ENCODE measurements around the gene LPCAT1.

The LPCAT1 gene

DNA sequence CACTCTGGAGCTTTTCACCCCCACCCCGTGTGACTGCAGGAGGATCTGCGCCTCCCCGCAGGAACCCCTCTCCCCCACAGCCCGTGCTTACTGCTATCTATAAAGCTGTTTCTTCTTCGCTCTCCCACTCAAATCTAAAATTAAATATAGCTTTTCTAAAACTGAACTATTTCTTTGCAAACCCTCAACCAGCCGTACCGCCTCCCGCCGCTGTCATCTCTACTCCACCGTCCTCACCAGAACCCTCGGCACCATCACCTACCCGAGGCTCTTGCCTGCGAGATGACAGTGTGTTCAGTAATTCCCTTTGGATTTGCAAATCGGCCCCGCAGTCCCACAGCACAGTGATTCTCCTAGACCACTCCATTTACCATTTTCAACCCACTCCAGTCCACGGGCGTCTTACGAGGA lies 13.6 kb downstream of the LPCAT1 start:
- CTCF ChIA-PET = no interaction called here
- H3K9me3 ChIP-seq (ENCODE audit: control extremely low read depth in 1 of 5, control insufficient read depth in 4 of 5, insufficient read depth in 2 of 5, low read depth in 1 of 5, low read length in 4 of 5) = no peaks in the 10 kb centered on the region
- DNase-seq = no peak
- H3K27me3 ChIP-seq (replicated peaks in 2 of 5; ENCODE audit: control insufficient read depth in 4 of 5, insufficient read depth in 5 of 5, low read length in 4 of 5) = no peaks in the 10 kb centered on the region
- H3K27ac ChIP-seq (ENCODE audit: insufficient read depth in 1 of 2, low read depth in 1 of 2, low read length in 2 of 2, poor library complexity in 1 of 2, severe bottlenecking in 2 of 2) = no peak overlapping the region
- H3K4me3 ChIP-seq (ENCODE audit: control insufficient read depth in 1 of 7, extremely low read depth in 1 of 7, insufficient read depth in 4 of 7, low read depth in 2 of 7, low read length in 6 of 7) = no peak overlapping the region
- POLR2A ChIA-PET = no interaction called here
- H3K36me3 ChIP-seq (ENCODE audit: control insufficient read depth in 4 of 4, insufficient read depth in 4 of 4, low read length in 3 of 4) = peaks cover 2 to 51% (median 25%) of the 10 kb centered on the region in 4 experiments
- 97% methylated on average over 14 of the region's 18 CpGs for whole genome bisulfite sequencing (ENCODE audit: insufficient coverage)
- H3K4me1 ChIP-seq (ENCODE audit: control extremely low read depth in 1 of 4, control insufficient read depth in 4 of 4, insufficient read depth in 4 of 4, low read length in 3 of 4) = no peaks in the 10 kb centered on the region

DNA sequence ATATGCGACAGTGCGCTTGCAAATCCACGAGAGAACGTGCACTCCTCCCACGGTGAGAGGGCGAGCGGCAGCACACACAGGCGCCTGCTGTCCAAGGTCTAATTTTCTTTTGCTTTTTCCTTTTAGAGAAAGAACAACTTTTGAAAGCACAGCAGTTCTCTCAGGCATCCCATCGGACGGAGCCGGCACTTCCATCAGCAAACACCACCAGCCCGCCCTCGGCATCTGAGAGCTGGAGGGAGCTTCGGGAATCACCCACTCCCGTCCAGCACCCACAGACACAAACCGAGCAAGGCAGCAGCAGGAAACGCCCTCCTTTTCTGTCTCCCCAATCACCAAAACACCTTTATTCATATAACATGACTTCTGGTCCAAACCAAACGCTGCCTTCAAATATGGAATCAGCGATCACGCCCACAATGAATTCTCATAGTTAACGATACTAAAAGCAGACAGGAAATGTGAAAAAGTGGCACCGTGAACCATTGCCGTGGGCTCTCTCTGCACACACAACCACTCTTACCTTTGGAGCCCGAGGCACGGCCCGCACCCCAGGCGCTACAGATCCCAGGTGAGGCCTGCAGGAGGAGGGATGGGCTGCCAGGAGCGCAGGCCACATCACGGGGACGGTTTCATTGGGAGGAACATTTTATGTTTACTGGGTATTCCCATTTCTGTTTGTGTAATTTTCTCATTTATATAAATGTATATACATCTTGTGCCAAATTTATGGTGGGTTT lies 14.2 kb downstream of the LPCAT1 start:
- Histone ChIP-seq H3K27ac (ENCODE audit: insufficient read depth in 1 of 2, low read depth in 1 of 2, low read length in 2 of 2, poor library complexity in 1 of 2, severe bottlenecking in 2 of 2) (no peak overlapping the region), H3K4me1 (ENCODE audit: control extremely low read depth in 1 of 4, control insufficient read depth in 4 of 4, insufficient read depth in 4 of 4, low read length in 3 of 4) (peaks cover 0 to 3% (median 2%) of the 10 kb centered on the region in 4 experiments), H3K36me3 (ENCODE audit: control insufficient read depth in 4 of 4, insufficient read depth in 4 of 4, low read length in 3 of 4) (peaks cover 2 to 51% (median 25%) of the 10 kb centered on the region in 4 experiments), H3K27me3 (replicated peaks in 2 of 5; ENCODE audit: control insufficient read depth in 4 of 5, insufficient read depth in 5 of 5, low read length in 4 of 5) (no peaks in the 10 kb centered on the region), H3K9me3 (ENCODE audit: control extremely low read depth in 1 of 5, control insufficient read depth in 4 of 5, insufficient read depth in 2 of 5, low read depth in 1 of 5, low read length in 4 of 5) (no peaks in the 10 kb centered on the region), H3K4me3 (ENCODE audit: control insufficient read depth in 1 of 7, extremely low read depth in 1 of 7, insufficient read depth in 4 of 7, low read depth in 2 of 7, low read length in 6 of 7) (no peak overlapping the region)
- CTCF ChIA-PET = no interaction called here
- DNase-seq = no peak
- POLR2A ChIA-PET = no interaction called here
- 95% methylated on average over 18 of the region's 30 CpGs for WGBS (ENCODE audit: insufficient coverage)

DNA sequence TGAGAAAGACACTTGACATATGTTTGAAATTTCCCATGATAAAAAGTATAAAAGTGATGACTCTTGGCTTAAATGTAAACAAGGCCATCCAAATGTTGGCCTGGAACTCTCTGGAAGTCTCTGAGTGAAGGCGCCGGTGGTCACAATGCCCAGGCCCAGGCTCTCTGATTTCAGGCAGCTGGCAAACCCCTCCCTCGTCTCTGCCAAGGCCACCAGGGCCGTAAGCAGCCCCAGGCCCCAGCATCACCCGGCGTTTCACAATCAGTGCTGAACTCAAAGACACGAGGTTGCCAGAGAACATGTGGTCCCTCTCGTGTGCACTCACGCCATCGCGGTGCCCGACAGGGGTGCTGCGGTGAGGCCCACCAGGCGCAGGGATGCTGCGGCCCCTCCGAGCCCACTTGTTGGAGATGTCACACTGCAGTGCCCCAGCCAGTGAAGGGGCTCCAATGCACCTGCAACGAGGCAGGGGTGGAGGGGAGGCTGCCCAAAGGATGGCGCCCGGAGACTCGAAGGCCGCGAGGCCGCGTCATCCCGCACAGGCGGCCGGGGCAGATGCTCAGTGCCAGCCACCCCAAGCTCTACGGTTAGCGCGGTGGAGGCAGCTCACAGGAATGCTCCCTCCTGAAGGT lies 15.0 kb downstream of the LPCAT1 start:
- Histone ChIP-seq H3K9me3 (ENCODE audit: control extremely low read depth in 1 of 5, control insufficient read depth in 4 of 5, insufficient read depth in 2 of 5, low read depth in 1 of 5, low read length in 4 of 5) (no peaks in the 10 kb centered on the region), H3K27me3 (replicated peaks in 2 of 5; ENCODE audit: control insufficient read depth in 4 of 5, insufficient read depth in 5 of 5, low read length in 4 of 5) (no peaks in the 10 kb centered on the region), H3K4me3 (ENCODE audit: control insufficient read depth in 1 of 7, extremely low read depth in 1 of 7, insufficient read depth in 4 of 7, low read depth in 2 of 7, low read length in 6 of 7) (no peak overlapping the region), H3K36me3 (ENCODE audit: control insufficient read depth in 4 of 4, insufficient read depth in 4 of 4, low read length in 3 of 4) (peaks cover 2 to 49% (median 20%) of the 10 kb centered on the region in 4 experiments), H3K4me1 (ENCODE audit: control extremely low read depth in 1 of 4, control insufficient read depth in 4 of 4, insufficient read depth in 4 of 4, low read length in 3 of 4) (peaks cover 0 to 10% (median 7%) of the 10 kb centered on the region in 4 experiments), H3K27ac (ENCODE audit: insufficient read depth in 1 of 2, low read depth in 1 of 2, low read length in 2 of 2, poor library complexity in 1 of 2, severe bottlenecking in 2 of 2) (no peak overlapping the region)
- WGBS (ENCODE audit: insufficient coverage) = 96% methylated on average over 23 of the region's 30 CpGs
- DNase-seq = no peak
- ChIA-PET CTCF (interaction anchor here (2.0 kb wide), 1 partner anchor 17 kb away, joined by 7 read pairs; no protein-coding TSS in a partner anchor), POLR2A (no interaction called here)

DNA sequence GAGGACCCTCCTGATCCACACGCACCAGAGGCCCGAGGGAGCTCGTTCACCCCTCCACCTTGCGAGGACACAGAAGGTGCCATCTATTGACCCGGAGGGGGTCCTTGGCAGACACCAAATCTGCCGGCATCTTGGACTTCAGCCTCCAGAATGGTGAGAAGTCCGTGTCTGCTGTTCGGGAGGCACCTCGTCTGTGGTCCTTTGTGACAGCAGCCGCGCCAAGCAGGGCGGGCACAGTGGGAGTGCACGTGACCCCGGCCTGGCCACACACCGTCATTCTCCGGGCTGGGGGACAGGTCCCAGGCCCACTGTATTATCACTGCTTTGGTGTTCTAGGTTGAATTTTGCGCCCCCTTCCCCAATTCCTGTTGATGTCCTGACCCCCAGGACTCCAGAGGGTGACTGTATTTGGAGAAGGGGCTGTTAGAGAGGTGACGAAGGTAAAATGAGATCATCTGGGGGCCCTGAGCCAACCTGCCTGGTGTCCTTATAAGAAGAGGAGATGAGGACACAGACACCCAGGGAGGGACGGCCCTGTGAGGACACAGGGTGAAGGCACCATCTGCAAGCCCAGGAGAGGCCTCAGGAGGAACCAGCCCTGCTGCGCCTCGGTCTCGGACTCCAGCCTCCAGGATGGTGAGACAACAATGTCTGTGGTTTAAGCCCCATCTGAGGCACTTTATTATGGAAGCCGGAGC lies 15.7 kb downstream of the LPCAT1 start:
- Histone ChIP-seq H3K4me3 (ENCODE audit: control insufficient read depth in 1 of 7, extremely low read depth in 1 of 7, insufficient read depth in 4 of 7, low read depth in 2 of 7, low read length in 6 of 7) (no peak overlapping the region), H3K27ac (ENCODE audit: insufficient read depth in 1 of 2, low read depth in 1 of 2, low read length in 2 of 2, poor library complexity in 1 of 2, severe bottlenecking in 2 of 2) (no peak overlapping the region), H3K9me3 (ENCODE audit: control extremely low read depth in 1 of 5, control insufficient read depth in 4 of 5, insufficient read depth in 2 of 5, low read depth in 1 of 5, low read length in 4 of 5) (no peaks in the 10 kb centered on the region), H3K27me3 (replicated peaks in 2 of 5; ENCODE audit: control insufficient read depth in 4 of 5, insufficient read depth in 5 of 5, low read length in 4 of 5) (no peaks in the 10 kb centered on the region), H3K36me3 (ENCODE audit: control insufficient read depth in 4 of 4, insufficient read depth in 4 of 4, low read length in 3 of 4) (peaks cover 2 to 44% (median 19%) of the 10 kb centered on the region in 4 experiments), H3K4me1 (ENCODE audit: control extremely low read depth in 1 of 4, control insufficient read depth in 4 of 4, insufficient read depth in 4 of 4, low read length in 3 of 4) (peaks cover 0 to 16% (median 13%) of the 10 kb centered on the region in 4 experiments)
- ChIA-PET POLR2A (no interaction called here), CTCF (interaction anchor here (2.0 kb wide), 1 partner anchor 16 kb away, joined by 7 read pairs; no protein-coding TSS in a partner anchor)
- DNase-seq = no peak
- 96% methylated on average over 21 of the region's 23 CpGs for WGBS (ENCODE audit: insufficient coverage)

DNA sequence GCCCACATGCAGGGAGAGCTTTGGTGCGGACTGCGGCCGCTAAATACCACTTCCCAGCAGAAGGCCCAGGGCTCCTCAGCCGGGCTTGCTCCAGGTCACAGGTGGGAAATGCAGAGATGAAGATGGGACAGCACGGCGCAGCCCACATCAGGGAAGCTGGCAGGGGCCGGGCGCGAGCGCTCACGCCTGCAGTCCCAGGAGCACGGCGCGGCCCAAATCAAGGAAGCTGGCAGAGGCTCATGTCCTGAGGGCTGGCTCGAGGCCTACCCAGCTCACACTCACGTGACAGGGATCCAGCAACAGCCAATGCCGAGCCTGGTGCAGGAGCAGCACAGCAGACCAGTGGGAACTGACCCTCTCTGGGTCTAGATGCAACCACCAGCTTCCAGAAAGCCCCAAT lies 16.3 kb downstream of the LPCAT1 start:
- 95% methylated on average over 16 of the region's 17 CpGs for WGBS (ENCODE audit: insufficient coverage)
- Histone ChIP-seq H3K36me3 (ENCODE audit: control insufficient read depth in 4 of 4, insufficient read depth in 4 of 4, low read length in 3 of 4) (peaks cover 2 to 38% (median 14%) of the 10 kb centered on the region in 4 experiments), H3K27ac (ENCODE audit: insufficient read depth in 1 of 2, low read depth in 1 of 2, low read length in 2 of 2, poor library complexity in 1 of 2, severe bottlenecking in 2 of 2) (no peak overlapping the region), H3K4me3 (ENCODE audit: control insufficient read depth in 1 of 7, extremely low read depth in 1 of 7, insufficient read depth in 4 of 7, low read depth in 2 of 7, low read length in 6 of 7) (no peak overlapping the region), H3K27me3 (replicated peaks in 2 of 5; ENCODE audit: control insufficient read depth in 4 of 5, insufficient read depth in 5 of 5, low read length in 4 of 5) (no peaks in the 10 kb centered on the region), H3K9me3 (ENCODE audit: control extremely low read depth in 1 of 5, control insufficient read depth in 4 of 5, insufficient read depth in 2 of 5, low read depth in 1 of 5, low read length in 4 of 5) (no peaks in the 10 kb centered on the region), H3K4me1 (ENCODE audit: control extremely low read depth in 1 of 4, control insufficient read depth in 4 of 4, insufficient read depth in 4 of 4, low read length in 3 of 4) (peaks cover 0 to 20% (median 16%) of the 10 kb centered on the region in 4 experiments)
- CTCF ChIA-PET = interaction anchor here (2.0 kb wide), 1 partner anchor 16 kb away, joined by 7 read pairs; no protein-coding TSS in a partner anchor
- no peak for DNase-seq
- POLR2A ChIA-PET = no interaction called here

DNA sequence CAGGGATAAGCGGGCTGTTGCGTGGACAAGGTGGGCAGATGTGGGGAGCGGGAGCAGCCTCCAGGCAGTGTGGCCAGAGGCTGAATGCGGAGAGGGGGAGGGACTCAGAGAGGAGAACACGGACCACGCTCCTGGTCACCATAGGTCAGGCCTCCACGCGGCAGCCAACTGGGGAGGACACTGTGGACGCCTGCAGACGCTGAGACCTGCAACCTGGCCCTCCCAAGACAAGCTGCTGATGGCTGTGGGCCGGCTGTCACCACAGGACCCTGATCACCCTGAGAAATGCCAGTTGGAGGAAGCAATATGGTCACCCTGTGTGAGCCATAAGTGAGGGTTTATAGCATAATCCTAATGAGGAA lies 16.8 kb downstream of the LPCAT1 start:
- peaks cover 2 to 33% (median 12%) of the 10 kb centered on the region in 4 experiments for H3K36me3 ChIP-seq (ENCODE audit: control insufficient read depth in 4 of 4, insufficient read depth in 4 of 4, low read length in 3 of 4)
- H3K4me1 ChIP-seq (ENCODE audit: control extremely low read depth in 1 of 4, control insufficient read depth in 4 of 4, insufficient read depth in 4 of 4, low read length in 3 of 4) = peaks cover 0 to 20% (median 16%) of the 10 kb centered on the region in 4 experiments
- 98% methylated on average over 11 of the region's 11 CpGs for whole genome bisulfite sequencing (ENCODE audit: insufficient coverage)
- H3K27me3 ChIP-seq (replicated peaks in 2 of 5; ENCODE audit: control insufficient read depth in 4 of 5, insufficient read depth in 5 of 5, low read length in 4 of 5) = no peaks in the 10 kb centered on the region
- POLR2A ChIA-PET = no interaction called here
- H3K4me3 ChIP-seq (ENCODE audit: control insufficient read depth in 1 of 7, extremely low read depth in 1 of 7, insufficient read depth in 4 of 7, low read depth in 2 of 7, low read length in 6 of 7) = no peak overlapping the region
- H3K27ac ChIP-seq (ENCODE audit: insufficient read depth in 1 of 2, low read depth in 1 of 2, low read length in 2 of 2, poor library complexity in 1 of 2, severe bottlenecking in 2 of 2) = no peak overlapping the region
- H3K9me3 ChIP-seq (ENCODE audit: control extremely low read depth in 1 of 5, control insufficient read depth in 4 of 5, insufficient read depth in 2 of 5, low read depth in 1 of 5, low read length in 4 of 5) = no peaks in the 10 kb centered on the region
- CTCF ChIA-PET = interaction anchor here (2.0 kb wide), 1 partner anchor 15 kb away, joined by 7 read pairs; no protein-coding TSS in a partner anchor
- DNase-seq = no peak

Measured in common myeloid progenitor, CD34-positive (primary cell).